Peyer's patch (tissue), 4 donors: ENCODE measurements around the gene TTC28.

Experiments used
- POLR2A ChIP-seq, 2 donors: fragments of 450-650 bp; IDR thresholded peaks; one replicate each; pipeline ENCODE4 v1.5.1; 2017; ENCODE audit warnings: antibody characterized with exemption in 2 of 2, mild to moderate bottlenecking in 2 of 2, moderate library complexity in 2 of 2
- TF ChIP-seq, protein P1 (sequence below), 6 experiments: fragments of 450-650 bp in 4 of 6; fragments of 200-600 bp in 2 of 6; sonication (generic) in 1 of 6; IDR thresholded peaks; one replicate each; pipeline ENCODE4 v1.5.1; 2017 to 2019; ENCODE audit warnings: antibody characterized with exemption in 6 of 6, mild to moderate bottlenecking in 3 of 6, moderate library complexity in 1 of 6

- TF ChIP-seq, protein P1, sequence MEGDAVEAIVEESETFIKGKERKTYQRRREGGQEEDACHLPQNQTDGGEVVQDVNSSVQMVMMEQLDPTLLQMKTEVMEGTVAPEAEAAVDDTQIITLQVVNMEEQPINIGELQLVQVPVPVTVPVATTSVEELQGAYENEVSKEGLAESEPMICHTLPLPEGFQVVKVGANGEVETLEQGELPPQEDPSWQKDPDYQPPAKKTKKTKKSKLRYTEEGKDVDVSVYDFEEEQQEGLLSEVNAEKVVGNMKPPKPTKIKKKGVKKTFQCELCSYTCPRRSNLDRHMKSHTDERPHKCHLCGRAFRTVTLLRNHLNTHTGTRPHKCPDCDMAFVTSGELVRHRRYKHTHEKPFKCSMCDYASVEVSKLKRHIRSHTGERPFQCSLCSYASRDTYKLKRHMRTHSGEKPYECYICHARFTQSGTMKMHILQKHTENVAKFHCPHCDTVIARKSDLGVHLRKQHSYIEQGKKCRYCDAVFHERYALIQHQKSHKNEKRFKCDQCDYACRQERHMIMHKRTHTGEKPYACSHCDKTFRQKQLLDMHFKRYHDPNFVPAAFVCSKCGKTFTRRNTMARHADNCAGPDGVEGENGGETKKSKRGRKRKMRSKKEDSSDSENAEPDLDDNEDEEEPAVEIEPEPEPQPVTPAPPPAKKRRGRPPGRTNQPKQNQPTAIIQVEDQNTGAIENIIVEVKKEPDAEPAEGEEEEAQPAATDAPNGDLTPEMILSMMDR (IDR thresholded peaks at IDR 0.05) = no peak
- no peak for TF ChIP-seq POLR2A (IDR thresholded peaks at IDR 0.05)
Observed at GRCh38 chr22:28018461-28018927, 661.1 kb downstream of the TTC28 start.
